Measurements from ENCODE around the gene AFAP1L1. TPM values are rescaled to one million over a fixed set of nuclear protein-coding genes. Genes with fewer than 3 reads are reported as not detected.

The AFAP1L1 gene
- total RNA-seq, 1 donor from 2014 or later = 24.7 TPM

- TF ChIP-seq CTCF (IDR thresholded peaks at IDR 0.05) = no peak
- H3K27ac ChIP-seq = no peak overlapping the region
- intact Hi-C loops (cut with DNase I) = loop anchor here (5.0 kb wide), 1 partner anchor 67 kb away; no protein-coding TSS in a partner anchor
These were observed 3.3 kb downstream of the AFAP1L1 start for GRCh38 chr5:149274939-149275338.

GRCh38 chr5:149277801-149278200 is 6.1 kb downstream of the AFAP1L1 start:
- no peak for DNase-seq (ENCODE audit: low spot score in 2 of 2)
- no peaks in the 10 kb centered on the region for H3K4me1 ChIP-seq
- H3K4me3 ChIP-seq = no peak overlapping the region
- intact Hi-C loops (cut with DNase I) = loop anchor here (1.0 kb wide), 1 partner anchor 14 kb away; no protein-coding TSS in a partner anchor
- no peak overlapping the region for H3K27ac ChIP-seq
- H3K36me3 ChIP-seq = no peaks in the 10 kb centered on the region
- TF ChIP-seq CTCF (IDR thresholded peaks at IDR 0.05) = no peak
- no peaks in the 10 kb centered on the region for H3K27me3 ChIP-seq
- H3K9me3 ChIP-seq = no peaks in the 10 kb centered on the region

More at GRCh38 chr5:149274939-149275338, 3.3 kb downstream of the AFAP1L1 start:
- Histone ChIP-seq H3K4me1 (peaks cover 0 to 3% of the 10 kb centered on the region in 2 donors), H3K36me3 (no peaks in the 10 kb centered on the region), H3K4me3 (no peak overlapping the region), H3K9me3 (no peaks in the 10 kb centered on the region), H3K27me3 (no peaks in the 10 kb centered on the region)
- DNase-seq (ENCODE audit: low spot score in 2 of 2) = no peak

- intact Hi-C loops (cut with DNase I) = no loop called here
- Histone ChIP-seq H3K9me3 (no peaks in the 10 kb centered on the region), H3K27ac (no peak overlapping the region), H3K4me3 (no peak overlapping the region), H3K4me1 (no peaks in the 10 kb centered on the region), H3K36me3 (no peaks in the 10 kb centered on the region), H3K27me3 (no peaks in the 10 kb centered on the region)
- no peak for DNase-seq (ENCODE audit: low spot score in 2 of 2)
- TF ChIP-seq CTCF (IDR thresholded peaks at IDR 0.05) = no peak
These were observed 7.0 kb downstream of the AFAP1L1 start for GRCh38 chr5:149278451-149279210.

GRCh38 chr5:149279661-149280060 is 8.0 kb downstream of the AFAP1L1 start:
- Histone ChIP-seq H3K9me3 (no peaks in the 10 kb centered on the region), H3K4me3 (no peak overlapping the region), H3K36me3 (no peaks in the 10 kb centered on the region), H3K27ac (no peak overlapping the region), H3K27me3 (no peaks in the 10 kb centered on the region), H3K4me1 (no peaks in the 10 kb centered on the region)
- no peak for DNase-seq (ENCODE audit: low spot score in 2 of 2)
- intact Hi-C loops (cut with DNase I) = no loop called here
- TF ChIP-seq CTCF (IDR thresholded peaks at IDR 0.05) = no peak

- no peak for TF ChIP-seq CTCF (IDR thresholded peaks at IDR 0.05)
- Histone ChIP-seq H3K36me3 (no peaks in the 10 kb centered on the region), H3K9me3 (no peaks in the 10 kb centered on the region), H3K4me1 (no peaks in the 10 kb centered on the region), H3K27ac (no peak overlapping the region), H3K4me3 (no peak overlapping the region), H3K27me3 (no peaks in the 10 kb centered on the region)
- intact Hi-C loops (cut with DNase I) = no loop called here
- no peak for DNase-seq (ENCODE audit: low spot score in 2 of 2)
These were observed 8.5 kb downstream of the AFAP1L1 start for GRCh38 chr5:149280124-149280523.
